Right lobe of liver (tissue), 4 donors: ENCODE measurements around the gene SRSF3.

Experiments
- CTCF ChIP-seq, 4 donors: fragments of 200-600 bp in 3 of 4; fragments of 450-650 bp in 1 of 4; IDR thresholded peaks; one replicate each; pipeline versions ENCODE4 v1.5.1 to v1.8.0; 2016 to 2022; ENCODE audit warnings: antibody characterized with exemption in 4 of 4, mild to moderate bottlenecking in 2 of 4
- POLR2A ChIP-seq: fragments of 450-650 bp; IDR thresholded peaks from one replicate; pipeline ENCODE4 v1.6.1; 2017; ENCODE audit warnings: antibody characterized with exemption, mild to moderate bottlenecking
- donor health status: DM: no; HTN: no; CAD: no.
- donor health status: DM: no; HTN: no; CAD: no.
- donor health status: DM: no; HTN: yes; CAD: no.

GRCh38 chr6:36590237-36590636 lies 3.9 kb upstream of the SRSF3 start:
- TF ChIP-seq CTCF (IDR thresholded peaks at IDR 0.05), result no peak
- TF ChIP-seq POLR2A, result no peak
